T47D (cell line): Measurements from ENCODE around the gene NCAN.

Experiments
- DNase-seq, 2 experiments: peaks; one replicate each; pipeline versions ENCODE4 v3.0.0 to v3.0.0-alpha.2; 2011 to 2012; ENCODE audit warnings: low read depth in 1 of 2, low spot score in 1 of 2
- JUND ChIP-seq: IDR thresholded peaks from 2 replicates; pipeline ENCODE4 v1.6.1; 2012; ENCODE audit warnings: low read depth
- in situ Hi-C: cut with HindIII; loops from 2 replicates; pipeline ENCODE4 v1.10.0; 2016; ENCODE audit warnings: low sequenced_read_pairs, low pct_unique_long_range_greater_than_20kb

The NCAN gene

DNA sequence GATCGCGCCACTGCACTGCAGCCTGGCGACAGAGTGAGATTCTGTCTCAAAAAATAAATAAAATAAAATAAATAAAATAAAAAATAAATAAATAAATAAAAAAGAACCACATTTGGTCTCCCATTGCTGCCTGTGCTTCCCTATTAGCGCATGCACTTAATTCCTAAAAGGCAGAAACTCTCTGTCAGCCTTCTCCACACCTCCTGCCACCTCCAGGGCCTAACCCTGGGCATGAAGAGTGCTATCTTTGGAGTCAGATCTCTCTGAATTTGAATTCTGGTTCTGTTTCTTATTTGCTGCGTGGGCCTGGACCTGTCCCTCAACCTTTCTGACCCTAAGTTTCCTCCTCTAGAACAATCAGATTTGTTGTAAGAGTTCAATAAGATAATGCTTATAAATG is 11.3 kb downstream of the NCAN start:
- in situ Hi-C loops = no loop called here
- TF ChIP-seq JUND = no peak
- no peak for DNase-seq

DNA sequence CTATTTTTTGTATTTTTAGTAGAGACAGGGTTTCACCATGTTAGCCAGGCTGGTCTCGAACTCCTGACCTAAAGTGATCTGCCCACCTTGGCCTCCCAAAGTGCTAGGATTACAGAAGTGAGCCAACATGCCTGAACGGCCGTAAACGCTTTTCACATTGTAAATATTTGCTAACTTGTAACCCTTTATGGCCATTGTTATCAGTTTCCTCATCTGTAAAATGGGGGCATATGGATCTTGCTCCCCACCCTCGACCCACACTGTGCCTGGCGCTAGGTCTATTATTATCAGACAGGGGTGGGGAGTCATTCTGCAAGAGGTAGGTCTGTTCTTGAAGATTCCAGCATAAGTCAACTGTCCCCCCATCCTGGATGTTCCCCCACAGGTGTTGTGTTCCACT is 11.9 kb downstream of the NCAN start:
- in situ Hi-C loops = no loop called here
- no peak for TF ChIP-seq JUND
- no peak for DNase-seq

GRCh38 chr19:19224150-19224851 is 12.5 kb downstream of the NCAN start:
- in situ Hi-C loops = no loop called here
- no peak for TF ChIP-seq JUND
- no peak for DNase-seq

GRCh38 chr19:19224852-19225494 is 13.2 kb downstream of the NCAN start:
- no peak for TF ChIP-seq JUND
- in situ Hi-C loops = no loop called here
- peak; percentile 76 to 85 for DNase-seq

DNA sequence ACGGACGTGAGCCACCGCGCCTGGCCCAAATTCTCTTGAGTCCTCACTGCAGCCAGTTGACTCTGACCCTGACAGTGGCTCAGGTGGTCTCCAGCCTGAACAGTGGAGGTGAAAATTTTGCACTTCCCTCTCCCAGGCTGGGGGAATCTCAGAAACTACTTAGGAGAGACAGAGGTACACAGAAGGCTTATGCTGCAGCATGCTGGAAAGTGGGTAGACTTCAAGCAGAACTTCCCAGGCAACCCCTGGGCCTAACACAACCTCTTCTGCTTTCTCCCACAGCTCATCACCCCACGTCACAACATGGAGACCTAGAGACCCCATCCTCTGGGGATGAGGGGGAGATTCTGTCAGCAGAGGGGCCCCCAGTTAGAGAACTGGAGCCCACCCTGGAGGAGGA is 14.4 kb downstream of the NCAN start:
- in situ Hi-C loops = no loop called here
- TF ChIP-seq JUND = no peak
- DNase-seq = no peak

DNA sequence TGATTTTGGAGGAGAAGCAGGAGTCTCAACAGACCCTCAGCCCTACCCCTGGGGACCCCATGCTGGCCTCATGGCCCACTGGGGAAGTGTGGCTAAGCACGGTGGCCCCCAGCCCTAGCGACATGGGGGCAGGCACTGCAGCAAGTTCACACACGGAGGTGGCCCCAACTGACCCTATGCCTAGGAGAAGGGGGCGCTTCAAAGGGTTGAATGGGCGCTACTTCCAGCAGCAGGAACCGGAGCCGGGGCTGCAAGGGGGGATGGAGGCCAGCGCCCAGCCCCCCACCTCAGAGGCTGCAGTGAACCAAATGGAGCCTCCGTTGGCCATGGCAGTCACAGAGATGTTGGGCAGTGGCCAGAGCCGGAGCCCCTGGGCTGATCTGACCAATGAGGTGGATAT is 14.9 kb downstream of the NCAN start:
- TF ChIP-seq JUND = no peak
- in situ Hi-C loops = no loop called here

GRCh38 chr19:19227217-19227616 is 15.5 kb downstream of the NCAN start:
- TF ChIP-seq JUND = no peak
- no peak for DNase-seq
- in situ Hi-C loops = no loop called here

More for the DNA sequence above, 14.9 kb downstream of the NCAN start:
- no peak for DNase-seq

DNA sequence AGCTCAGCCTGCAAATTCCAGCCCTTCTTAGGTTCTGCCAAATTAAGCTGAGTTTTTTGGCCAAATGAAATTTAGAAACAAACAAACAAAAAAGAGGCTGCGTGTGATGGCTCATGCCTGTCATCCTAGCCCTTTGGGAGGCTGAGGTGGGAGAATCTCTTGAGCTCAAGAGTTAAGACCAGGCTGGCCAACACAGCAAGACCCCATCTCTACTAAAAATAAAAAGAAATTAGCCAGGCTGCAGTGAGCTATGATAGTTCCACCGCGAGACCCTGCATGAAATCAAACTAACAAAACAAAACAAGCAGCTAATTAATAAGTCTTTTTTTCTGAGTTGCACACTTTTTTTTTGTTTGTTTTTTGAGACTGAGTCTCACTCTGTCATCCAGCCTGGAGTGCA is 17.9 kb downstream of the NCAN start:
- in situ Hi-C loops = no loop called here
- no peak for TF ChIP-seq JUND
- no peak for DNase-seq

DNA sequence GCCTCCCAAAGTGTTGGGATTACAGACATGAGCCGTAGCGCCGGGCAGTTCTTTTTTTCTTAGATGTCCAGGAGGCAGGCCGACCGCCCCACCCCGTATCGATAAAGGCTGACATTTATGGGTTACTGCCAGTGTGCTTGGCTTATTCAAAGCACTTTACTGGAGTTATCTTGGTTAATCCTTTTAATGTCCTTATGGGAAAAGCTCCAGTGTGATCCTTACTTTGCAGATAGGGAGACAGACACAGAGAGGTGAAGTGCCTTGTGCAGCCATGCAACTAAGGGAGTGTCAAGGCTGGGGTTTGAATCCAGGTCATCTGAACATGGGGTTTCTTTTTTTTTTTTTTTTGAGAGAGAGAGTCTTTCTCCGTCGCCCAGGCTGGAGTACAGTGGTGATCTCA is 19.2 kb downstream of the NCAN start:
- no peak for TF ChIP-seq JUND
- in situ Hi-C loops = no loop called here
- DNase-seq = no peak

DNA sequence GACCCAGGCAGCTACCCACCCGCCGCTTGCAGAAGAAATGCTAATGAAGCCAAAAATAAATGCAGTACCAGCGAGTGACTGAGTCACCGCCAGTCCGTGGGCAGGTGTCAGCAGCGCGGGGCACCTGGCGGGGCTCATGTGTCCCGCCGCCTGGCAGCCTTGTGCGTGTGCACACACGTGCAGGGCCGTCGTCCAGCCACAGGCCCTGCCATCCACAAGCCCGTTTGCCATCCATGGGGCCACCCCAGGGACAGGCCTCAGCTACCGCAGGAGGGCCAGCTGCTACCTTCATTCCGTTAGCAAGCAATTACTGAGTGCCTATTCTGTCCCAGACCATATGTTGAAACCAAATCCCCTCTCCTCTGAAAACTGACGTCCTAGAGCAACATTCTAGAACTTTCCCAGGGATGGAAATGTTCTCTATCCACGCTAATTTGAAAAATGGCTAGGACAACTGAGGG is 20.5 kb downstream of the NCAN start:
- no peak for DNase-seq
- TF ChIP-seq JUND = no peak
- in situ Hi-C loops = no loop called here

DNA sequence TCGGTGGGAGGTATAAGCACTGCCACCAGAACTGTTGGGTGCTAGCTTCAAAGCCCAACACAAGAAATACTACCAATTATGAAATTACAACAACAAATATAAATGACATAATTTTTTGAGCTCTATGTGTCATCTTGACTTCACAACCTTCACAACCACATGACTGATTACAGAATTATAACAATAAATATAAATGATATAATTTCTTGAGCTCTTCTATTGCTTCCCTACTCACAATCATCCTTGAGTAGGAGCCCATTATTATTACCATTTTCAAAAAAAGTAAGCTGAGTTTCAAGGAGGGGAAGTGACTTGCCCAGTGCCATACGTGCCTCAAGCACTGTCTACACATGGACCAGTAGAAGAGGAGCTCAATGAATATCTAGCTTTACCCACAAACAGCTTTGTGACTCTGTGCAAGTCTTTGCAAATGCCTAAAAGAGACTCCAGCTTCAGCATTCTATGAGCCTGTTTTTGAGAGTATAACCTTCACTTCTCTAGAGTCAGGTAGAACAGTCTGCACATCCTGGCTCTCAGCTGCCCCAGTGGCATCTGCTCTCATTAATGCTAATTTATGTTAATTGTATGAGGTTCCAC is 22.6 kb downstream of the NCAN start:
- in situ Hi-C loops = no loop called here
- DNase-seq = no peak
- no peak for TF ChIP-seq JUND

DNA sequence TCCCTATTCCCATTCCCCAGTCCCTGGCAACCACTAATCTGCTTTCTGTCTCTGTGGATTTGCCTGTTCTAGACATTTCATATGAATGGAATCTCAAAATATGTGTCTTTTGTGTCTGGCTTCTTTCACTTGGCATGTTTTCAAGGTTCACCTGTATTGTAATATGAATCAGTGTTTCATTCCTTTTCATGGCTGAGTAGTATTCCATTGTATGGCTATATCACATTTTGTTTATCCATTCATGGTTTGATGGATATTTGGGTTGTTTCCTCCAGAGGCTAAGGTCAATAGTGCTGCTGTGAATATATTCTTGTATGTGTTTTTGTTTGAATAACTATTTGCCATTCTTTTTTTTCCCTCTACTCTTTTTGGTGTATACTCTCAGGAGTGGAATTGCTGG is 24.4 kb downstream of the NCAN start:
- in situ Hi-C loops = no loop called here
- no peak for TF ChIP-seq JUND
- DNase-seq = no peak

DNA sequence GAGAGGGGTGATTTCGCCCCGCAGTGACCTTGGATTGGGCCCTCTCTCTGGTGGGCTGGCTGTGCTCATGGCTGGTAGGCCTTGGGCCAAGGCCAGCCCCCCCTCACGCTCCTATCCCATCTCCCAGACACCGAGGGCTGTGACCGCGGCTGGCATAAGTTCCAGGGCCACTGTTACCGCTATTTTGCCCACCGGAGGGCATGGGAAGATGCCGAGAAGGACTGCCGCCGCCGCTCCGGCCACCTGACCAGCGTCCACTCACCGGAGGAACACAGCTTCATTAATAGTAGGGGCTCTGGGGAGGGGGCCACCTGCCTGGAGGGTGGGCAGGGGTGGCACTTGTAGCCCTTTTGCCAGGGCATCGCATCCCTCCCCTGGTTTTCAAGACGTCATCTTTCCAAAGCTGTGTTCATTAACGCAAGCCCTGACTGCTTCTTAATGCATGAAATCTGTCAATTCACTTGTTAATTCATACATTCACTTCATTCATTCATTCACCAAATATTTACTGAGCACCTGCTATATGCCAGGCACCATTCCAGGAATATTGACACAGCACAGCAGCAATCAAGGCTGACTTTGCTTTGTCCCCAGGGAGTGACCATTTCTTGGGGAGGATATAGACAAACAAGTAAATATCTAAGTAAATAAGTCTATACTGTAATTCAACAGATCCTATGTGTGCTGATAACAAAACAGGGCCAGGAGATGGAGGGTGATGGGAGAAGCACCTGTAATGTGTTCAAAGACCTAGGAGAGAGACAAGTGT is 26.6 kb downstream of the NCAN start:
- in situ Hi-C loops = no loop called here
- DNase-seq = no peak
- TF ChIP-seq JUND = no peak
